ENCODE measurements around the gene CPED1. TPM values are rescaled to one million over a fixed set of nuclear protein-coding genes. Genes with fewer than 3 reads are reported as not detected.

CPED1 gene
- total and polyA plus RNA-seq, 2 experiments from 2014 or later: 0.17 to 0.47 TPM

- no peaks in the 10 kb centered on the region for H3K9me3 Mint-ChIP-seq
- H3K4me1 ChIP-seq (ENCODE audit: insufficient read depth): no peaks in the 10 kb centered on the region
- no peak overlapping the region for H3K4me2 ChIP-seq
- H3F3A ChIP-seq (replicated peaks; ENCODE audit: low read depth): no peaks in the 10 kb centered on the region
- H2AFZ ChIP-seq: peak overlapping the region; percentile 64; the same call in 1 of the 2 replicates
- no peak overlapping the region for H3K27ac ChIP-seq (ENCODE audit: low read depth)
- DNase-seq (ENCODE audit: low spot score): no peak
- H3K27me3 ChIP-seq (ENCODE audit: insufficient read depth): peaks cover 11% of the 10 kb centered on the region
- no peaks in the 10 kb centered on the region; the same call in 2 of the 3 replicates for H3K4me1 Mint-ChIP-seq
- no peaks in the 10 kb centered on the region for H4K20me1 ChIP-seq (replicated peaks; ENCODE audit: insufficient read depth)
- H3K27me3 Mint-ChIP-seq (ENCODE audit: insufficient read depth, low read depth, poor library complexity): peaks cover 6% of the 10 kb centered on the region
- H3K9me2 ChIP-seq (ENCODE audit: insufficient read depth): no peaks in the 10 kb centered on the region
- H3K4me3 Mint-ChIP-seq: no peak overlapping the region
- no peaks in the 10 kb centered on the region for H3K36me3 Mint-ChIP-seq (ENCODE audit: low read depth)
- H3K36me3 ChIP-seq (ENCODE audit: insufficient read depth): no peaks in the 10 kb centered on the region
- TF ChIP-seq STAT1 (IDR thresholded peaks at IDR 0.05; ENCODE audit: unreplicated experiment): no peak
- TF ChIP-seq CREB1 (CRISPR knock-in tag; IDR thresholded peaks at IDR 0.05; ENCODE audit: low read depth): no peak
- TF ChIP-seq ETS1 (IDR thresholded peaks at IDR 0.05): no peak
- TF ChIP-seq EZH2 (IDR thresholded peaks at IDR 0.05; ENCODE audit: low read depth, unreplicated experiment): no peak
- TF ChIP-seq ZNF462 (CRISPR knock-in tag; IDR thresholded peaks at IDR 0.05): no peak
- TF ChIP-seq JUNB (IDR thresholded peaks at IDR 0.05; ENCODE audit: unreplicated experiment): no peak
- TF ChIP-seq EZH2phosphoT487 (IDR thresholded peaks at IDR 0.05; ENCODE audit: unreplicated experiment): no peak
- no peak for TF ChIP-seq CTCF (conservative IDR thresholded peaks at IDR 0.05; ENCODE audit: low read depth in 2 of 2)
- TF ChIP-seq NANOG (IDR thresholded peaks at IDR 0.05; ENCODE audit: borderline replicate concordance): no peak
- TF ChIP-seq REST (IDR thresholded peaks at IDR 0.05; ENCODE audit: unreplicated experiment): no peak
- no peak for TF ChIP-seq ZNF114 (CRISPR knock-in tag; IDR thresholded peaks at IDR 0.05)
- TF ChIP-seq POLR2AphosphoS5 (IDR thresholded peaks at IDR 0.05; ENCODE audit: low read depth): no peak
- TF ChIP-seq ZNF331 (CRISPR knock-in tag; IDR thresholded peaks at IDR 0.05; ENCODE audit: low read depth): no peak
- H3K27ac Mint-ChIP-seq: no peak overlapping the region
- no peaks in the 10 kb centered on the region for H3K79me2 ChIP-seq (replicated peaks; ENCODE audit: insufficient read depth)
- H3K4me3 ChIP-seq: no peak overlapping the region
- no peak for ATAC-seq
Measured at GRCh38 chr7:121323515-121324302, 335.2 kb downstream of the CPED1 start.

Data from GM23338 (cell line).